Measurements from ENCODE around the gene COLGALT1.

COLGALT1 gene

DNA sequence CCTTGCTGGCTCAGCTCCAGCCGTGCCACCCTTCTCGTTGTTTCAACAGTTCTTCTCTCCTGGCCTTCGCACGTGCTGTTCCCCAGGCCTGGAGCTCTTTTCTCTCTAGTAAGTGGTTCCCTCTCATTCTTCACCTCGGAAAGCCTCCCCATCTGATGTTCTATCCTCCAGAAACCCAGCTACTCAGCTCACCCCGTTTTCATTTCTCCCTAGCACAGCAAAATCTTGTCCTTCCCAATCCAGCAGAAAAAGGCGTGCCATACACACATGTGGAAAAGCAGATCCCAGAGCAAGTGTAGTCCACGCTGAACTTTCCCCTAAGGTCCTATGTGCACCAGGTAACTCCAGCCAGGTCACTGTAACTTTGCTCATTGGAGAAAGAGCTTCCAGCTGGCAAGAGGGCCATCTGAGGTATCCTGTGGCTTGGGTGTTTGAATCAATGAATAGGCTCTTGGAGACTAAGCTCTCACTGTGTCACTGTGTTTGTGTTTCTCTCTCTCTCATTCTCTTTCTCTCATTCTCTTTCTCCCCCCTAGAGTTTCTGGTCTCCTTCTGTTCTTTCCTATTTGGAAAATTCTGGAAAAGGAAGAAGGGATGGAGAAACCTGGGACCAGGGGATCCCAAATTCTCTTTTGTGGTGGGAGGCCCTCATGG, 49.0 kb downstream of the COLGALT1 start:
- no peaks in the 10 kb centered on the region for H3K27me3 ChIP-seq (ENCODE audit: insufficient read depth, low read depth, severe bottlenecking)
- no peak for DNase-seq

DNA sequence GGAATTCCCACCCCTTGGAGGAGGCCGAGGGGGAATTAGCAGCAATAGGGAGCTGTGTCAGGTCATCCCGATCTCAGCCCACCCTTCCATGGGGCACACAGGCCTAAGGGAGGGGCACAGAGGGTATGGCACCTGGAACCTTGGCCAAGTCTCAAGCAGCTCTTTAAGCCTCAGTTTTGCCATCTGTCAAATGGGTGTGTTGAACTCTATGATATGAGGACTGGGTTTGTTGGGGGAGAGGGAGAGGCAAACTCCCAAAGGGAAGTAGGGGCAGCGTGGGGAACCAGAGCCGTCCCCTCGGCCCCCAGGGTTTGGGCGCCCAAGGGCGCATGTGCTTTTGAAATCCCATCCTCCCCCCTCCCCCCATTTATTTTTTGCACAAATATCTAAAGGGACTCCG, 49.7 kb downstream of the COLGALT1 start:
- no peak overlapping the region for H3K27ac ChIP-seq
- no peaks in the 10 kb centered on the region for H3K27me3 ChIP-seq (ENCODE audit: insufficient read depth, low read depth, severe bottlenecking)
- TF ChIP-seq, protein P1, sequence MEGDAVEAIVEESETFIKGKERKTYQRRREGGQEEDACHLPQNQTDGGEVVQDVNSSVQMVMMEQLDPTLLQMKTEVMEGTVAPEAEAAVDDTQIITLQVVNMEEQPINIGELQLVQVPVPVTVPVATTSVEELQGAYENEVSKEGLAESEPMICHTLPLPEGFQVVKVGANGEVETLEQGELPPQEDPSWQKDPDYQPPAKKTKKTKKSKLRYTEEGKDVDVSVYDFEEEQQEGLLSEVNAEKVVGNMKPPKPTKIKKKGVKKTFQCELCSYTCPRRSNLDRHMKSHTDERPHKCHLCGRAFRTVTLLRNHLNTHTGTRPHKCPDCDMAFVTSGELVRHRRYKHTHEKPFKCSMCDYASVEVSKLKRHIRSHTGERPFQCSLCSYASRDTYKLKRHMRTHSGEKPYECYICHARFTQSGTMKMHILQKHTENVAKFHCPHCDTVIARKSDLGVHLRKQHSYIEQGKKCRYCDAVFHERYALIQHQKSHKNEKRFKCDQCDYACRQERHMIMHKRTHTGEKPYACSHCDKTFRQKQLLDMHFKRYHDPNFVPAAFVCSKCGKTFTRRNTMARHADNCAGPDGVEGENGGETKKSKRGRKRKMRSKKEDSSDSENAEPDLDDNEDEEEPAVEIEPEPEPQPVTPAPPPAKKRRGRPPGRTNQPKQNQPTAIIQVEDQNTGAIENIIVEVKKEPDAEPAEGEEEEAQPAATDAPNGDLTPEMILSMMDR (IDR thresholded peaks at IDR 0.05; ENCODE audit: low read depth, low read length) = no peak
- no peaks in the 10 kb centered on the region for H3K9me3 ChIP-seq (ENCODE audit: severe bottlenecking)
- H3K36me3 ChIP-seq = peaks cover 5% of the 10 kb centered on the region
- no peak overlapping the region for H3K4me3 ChIP-seq (ENCODE audit: low read depth, low read length)
- no peak for DNase-seq

More for the DNA sequence above, 49.0 kb downstream of the COLGALT1 start:
- H3K36me3 ChIP-seq = peaks cover 1% of the 10 kb centered on the region
- no peak overlapping the region for H3K4me3 ChIP-seq (ENCODE audit: low read depth, low read length)
- TF ChIP-seq, protein P1 (IDR thresholded peaks at IDR 0.05; ENCODE audit: low read depth, low read length) = no peak
- no peaks in the 10 kb centered on the region for H3K9me3 ChIP-seq (ENCODE audit: severe bottlenecking)
- H3K27ac ChIP-seq = no peak overlapping the region

DNA sequence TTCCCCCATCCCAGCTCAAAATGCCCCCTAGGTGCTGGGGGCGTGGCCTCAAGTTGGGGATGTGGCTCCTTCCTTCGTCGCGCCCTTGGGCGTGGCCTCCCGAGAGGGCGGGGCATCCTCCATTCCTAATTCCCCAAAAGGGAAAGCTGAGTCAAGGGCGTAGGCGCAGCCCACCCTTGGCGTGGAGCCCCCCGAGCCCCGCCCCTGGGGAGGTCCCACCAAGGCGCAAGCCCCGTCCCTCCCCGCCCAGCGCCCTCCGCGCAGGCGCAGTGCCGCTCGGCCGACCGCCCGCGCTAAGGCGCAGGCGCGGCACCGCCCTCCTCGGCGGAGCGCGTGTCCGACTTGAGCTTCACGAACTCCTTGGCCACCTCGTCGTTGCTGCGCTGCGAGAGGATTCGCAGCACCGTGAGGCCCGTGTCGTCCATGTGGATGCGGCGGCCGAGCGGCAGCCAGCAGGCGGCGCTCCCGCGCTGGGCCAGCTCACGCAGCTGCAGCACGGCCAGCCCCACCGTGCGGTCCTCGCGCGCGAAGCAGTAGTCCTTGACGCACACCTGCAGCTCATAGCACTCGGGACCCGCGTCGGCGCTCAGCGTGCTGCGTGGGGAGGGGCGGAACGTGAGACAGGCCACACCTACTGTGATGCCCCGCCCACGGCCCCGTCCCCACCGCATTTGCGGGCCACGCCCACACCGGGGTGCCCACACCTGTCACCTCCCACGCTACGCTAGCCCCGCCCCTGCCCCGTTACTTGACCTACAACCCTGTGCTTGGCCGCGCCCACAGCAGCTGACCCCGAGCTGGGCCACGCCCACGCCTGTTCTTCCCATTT, 50.5 kb downstream of the COLGALT1 start:
- TF ChIP-seq, protein P1 (IDR thresholded peaks at IDR 0.05; ENCODE audit: low read depth, low read length) = peak; percentile 68
- Histone ChIP-seq H3K9me3 (ENCODE audit: severe bottlenecking) (no peaks in the 10 kb centered on the region), H3K27me3 (ENCODE audit: insufficient read depth, low read depth, severe bottlenecking) (no peaks in the 10 kb centered on the region), H3K4me3 (ENCODE audit: low read depth, low read length) (no peak overlapping the region), H3K27ac (no peak overlapping the region), H3K36me3 (peaks cover 8% of the 10 kb centered on the region)
- DNase-seq = peak; percentile 34

DNA sequence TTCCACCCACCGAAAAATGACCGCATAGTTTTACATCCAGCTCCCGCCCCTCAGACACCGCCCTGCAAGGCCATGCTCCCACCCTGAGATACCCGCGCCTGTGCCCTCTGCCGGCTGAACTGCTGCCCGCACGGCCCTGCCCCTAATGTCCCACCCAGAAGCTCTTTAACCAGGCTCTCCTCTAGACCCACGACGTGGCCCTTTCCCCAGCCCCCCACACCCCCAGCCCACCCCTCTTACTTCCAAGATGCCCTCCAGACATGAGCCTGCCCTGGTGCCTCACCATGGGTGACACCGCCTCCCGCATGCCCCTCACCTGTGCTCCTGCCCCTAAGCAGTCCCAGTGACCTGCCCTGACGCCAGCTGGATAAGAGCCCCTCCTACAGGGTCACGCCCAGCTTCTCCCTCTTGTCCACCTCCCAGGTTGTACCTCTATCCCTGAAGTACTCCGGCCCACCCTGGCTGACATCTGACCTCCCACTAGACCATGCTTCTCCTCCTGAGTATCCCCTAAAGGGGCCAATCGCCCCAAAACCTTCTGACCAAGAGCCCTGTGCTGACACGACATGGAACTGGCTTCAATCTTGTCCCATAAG, 51.2 kb downstream of the COLGALT1 start:
- no peak for DNase-seq
- TF ChIP-seq, protein P1 (IDR thresholded peaks at IDR 0.05; ENCODE audit: low read depth, low read length) = no peak
- no peaks in the 10 kb centered on the region for H3K27me3 ChIP-seq (ENCODE audit: insufficient read depth, low read depth, severe bottlenecking)
- H3K4me3 ChIP-seq (ENCODE audit: low read depth, low read length) = no peak overlapping the region
- H3K27ac ChIP-seq = no peak overlapping the region
- H3K9me3 ChIP-seq (ENCODE audit: severe bottlenecking) = no peaks in the 10 kb centered on the region
- H3K36me3 ChIP-seq = peaks cover 15% of the 10 kb centered on the region

DNA sequence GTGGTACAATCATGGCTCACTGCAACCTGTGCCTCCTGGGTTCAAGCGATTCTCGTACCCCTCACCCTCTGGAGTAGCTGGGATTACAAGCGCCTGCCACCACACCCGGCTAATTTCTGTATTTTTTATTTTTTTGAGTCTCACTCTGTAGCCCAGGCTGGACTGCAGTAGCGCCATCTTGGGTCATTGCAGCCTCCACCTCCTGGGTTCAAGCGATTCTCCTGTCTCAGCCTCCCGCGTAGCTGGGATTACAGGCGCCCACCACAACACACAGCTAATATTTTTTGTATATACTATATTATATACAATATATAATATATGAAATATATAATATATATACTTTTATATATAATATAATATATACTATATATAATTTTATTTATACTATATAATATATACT, 52.5 kb downstream of the COLGALT1 start:
- no peaks in the 10 kb centered on the region for H3K27me3 ChIP-seq (ENCODE audit: insufficient read depth, low read depth, severe bottlenecking)
- TF ChIP-seq, protein P1 (IDR thresholded peaks at IDR 0.05; ENCODE audit: low read depth, low read length) = no peak
- peaks cover 16% of the 10 kb centered on the region for H3K36me3 ChIP-seq
- no peak for DNase-seq
- H3K9me3 ChIP-seq (ENCODE audit: severe bottlenecking) = no peaks in the 10 kb centered on the region
- no peak overlapping the region for H3K4me3 ChIP-seq (ENCODE audit: low read depth, low read length)
- no peak overlapping the region for H3K27ac ChIP-seq

Measured in WERI-Rb-1 (cell line).